GM12878 (cell line): ENCODE data around the gene UBASH3B. TPM values are rescaled to one million over a fixed set of nuclear protein-coding genes. Genes with fewer than 3 reads are reported as not detected.

Experiments used
- BCL3 ChIP-seq: IDR thresholded peaks from 2 replicates; pipeline ENCODE4 v1.6.1; 2011; ENCODE audit warnings: borderline replicate concordance, low read depth, mild to moderate bottlenecking, moderate library complexity, low read length; ENCODE audit not compliant: insufficient read depth, poor library complexity, severe bottlenecking
- HDAC6 ChIP-seq: fragments of 200-600 bp; sonication (generic); IDR thresholded peaks from one replicate; pipeline ENCODE4 v1.8.0; 2017; ENCODE audit warnings: antibody characterized with exemption; ENCODE audit not compliant: unreplicated experiment
- RUNX3 ChIP-seq: IDR thresholded peaks from 2 replicates; pipeline ENCODE4 v1.6.1; 2012; ENCODE audit warnings: low read length, inconsistent platforms
- ZNF622 ChIP-seq: fragments of 450-650 bp; IDR thresholded peaks from 2 replicates; pipeline ENCODE4 v1.6.1; 2017; ENCODE audit warnings: mild to moderate bottlenecking, inconsistent platforms
- polyA plus RNA-seq, 11 experiments: library from polyadenylated mRNA; depleted of rRNA in 4 of 11; unstranded in 6 of 11; stranded (reverse) in 5 of 11; fragments of >200 nt; fragmentation: Nextera tagmentation in 4 of 11; fragmentation: Illumina TruSeq in 1 of 11; extraction: Ambion mirVana in 4 of 11; extraction: Trizol in 1 of 11; gene quantifications; 1 replicate in 1 of 11; 2 replicates in 10 of 11; pipeline versions ENCODE4 v1.2.1 to v1.2.3, GENCODE V29; 2011 to 2016; ENCODE audit warnings: inconsistent platforms in 2 of 11, missing spikeins in 2 of 11, low read depth in 1 of 11
- total RNA-seq, 4 experiments: library from RNA; depleted of rRNA in 3 of 4; stranded (reverse); fragments of >200 nt in 3 of 4; fragmentation: Illumina TruSeq in 1 of 4; extraction: Trizol in 1 of 4; gene quantifications; 2 replicates each; pipeline versions ENCODE4 v1.2.1 to v1.2.3, GENCODE V29; 2013 to 2021
- TF ChIP-seq, protein P1 (sequence below): fragments of 450-650 bp; formaldehyde crosslinking; IDR thresholded peaks from 2 replicates; pipeline ENCODE4 v1.4.0; 2020; ENCODE audit warnings: mild to moderate bottlenecking, moderate library complexity

Gene UBASH3B
- total and polyA plus RNA-seq, 10 of the 15 experiments (the other 5 are each of a cell fraction or from before 2014, with no cell fraction given): 0.18 to 3.3 (median 0.57) TPM

- TF ChIP-seq, protein P1, sequence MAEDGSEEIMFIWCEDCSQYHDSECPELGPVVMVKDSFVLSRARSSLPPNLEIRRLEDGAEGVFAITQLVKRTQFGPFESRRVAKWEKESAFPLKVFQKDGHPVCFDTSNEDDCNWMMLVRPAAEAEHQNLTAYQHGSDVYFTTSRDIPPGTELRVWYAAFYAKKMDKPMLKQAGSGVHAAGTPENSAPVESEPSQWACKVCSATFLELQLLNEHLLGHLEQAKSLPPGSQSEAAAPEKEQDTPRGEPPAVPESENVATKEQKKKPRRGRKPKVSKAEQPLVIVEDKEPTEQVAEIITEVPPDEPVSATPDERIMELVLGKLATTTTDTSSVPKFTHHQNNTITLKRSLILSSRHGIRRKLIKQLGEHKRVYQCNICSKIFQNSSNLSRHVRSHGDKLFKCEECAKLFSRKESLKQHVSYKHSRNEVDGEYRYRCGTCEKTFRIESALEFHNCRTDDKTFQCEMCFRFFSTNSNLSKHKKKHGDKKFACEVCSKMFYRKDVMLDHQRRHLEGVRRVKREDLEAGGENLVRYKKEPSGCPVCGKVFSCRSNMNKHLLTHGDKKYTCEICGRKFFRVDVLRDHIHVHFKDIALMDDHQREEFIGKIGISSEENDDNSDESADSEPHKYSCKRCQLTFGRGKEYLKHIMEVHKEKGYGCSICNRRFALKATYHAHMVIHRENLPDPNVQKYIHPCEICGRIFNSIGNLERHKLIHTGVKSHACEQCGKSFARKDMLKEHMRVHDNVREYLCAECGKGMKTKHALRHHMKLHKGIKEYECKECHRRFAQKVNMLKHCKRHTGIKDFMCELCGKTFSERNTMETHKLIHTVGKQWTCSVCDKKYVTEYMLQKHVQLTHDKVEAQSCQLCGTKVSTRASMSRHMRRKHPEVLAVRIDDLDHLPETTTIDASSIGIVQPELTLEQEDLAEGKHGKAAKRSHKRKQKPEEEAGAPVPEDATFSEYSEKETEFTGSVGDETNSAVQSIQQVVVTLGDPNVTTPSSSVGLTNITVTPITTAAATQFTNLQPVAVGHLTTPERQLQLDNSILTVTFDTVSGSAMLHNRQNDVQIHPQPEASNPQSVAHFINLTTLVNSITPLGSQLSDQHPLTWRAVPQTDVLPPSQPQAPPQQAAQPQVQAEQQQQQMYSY (CRISPR knock-in tag): no peak
- TF ChIP-seq BCL3: no peak
- TF ChIP-seq HDAC6: no peak
- TF ChIP-seq RUNX3: no peak
- TF ChIP-seq ZNF622: no peak
Measured at GRCh38 chr11:122813176-122813893, 157.8 kb downstream of the UBASH3B start (continued).
